ENCODE data around the gene RAP1GAP. TPM values are rescaled to one million over a fixed set of nuclear protein-coding genes. Genes with fewer than 3 reads are reported as not detected.

RAP1GAP gene
- polyA plus RNA-seq, 2 of the 4 experiments (the other 2 are of a cell fraction) = 5.4 to 16.7 TPM

DNA sequence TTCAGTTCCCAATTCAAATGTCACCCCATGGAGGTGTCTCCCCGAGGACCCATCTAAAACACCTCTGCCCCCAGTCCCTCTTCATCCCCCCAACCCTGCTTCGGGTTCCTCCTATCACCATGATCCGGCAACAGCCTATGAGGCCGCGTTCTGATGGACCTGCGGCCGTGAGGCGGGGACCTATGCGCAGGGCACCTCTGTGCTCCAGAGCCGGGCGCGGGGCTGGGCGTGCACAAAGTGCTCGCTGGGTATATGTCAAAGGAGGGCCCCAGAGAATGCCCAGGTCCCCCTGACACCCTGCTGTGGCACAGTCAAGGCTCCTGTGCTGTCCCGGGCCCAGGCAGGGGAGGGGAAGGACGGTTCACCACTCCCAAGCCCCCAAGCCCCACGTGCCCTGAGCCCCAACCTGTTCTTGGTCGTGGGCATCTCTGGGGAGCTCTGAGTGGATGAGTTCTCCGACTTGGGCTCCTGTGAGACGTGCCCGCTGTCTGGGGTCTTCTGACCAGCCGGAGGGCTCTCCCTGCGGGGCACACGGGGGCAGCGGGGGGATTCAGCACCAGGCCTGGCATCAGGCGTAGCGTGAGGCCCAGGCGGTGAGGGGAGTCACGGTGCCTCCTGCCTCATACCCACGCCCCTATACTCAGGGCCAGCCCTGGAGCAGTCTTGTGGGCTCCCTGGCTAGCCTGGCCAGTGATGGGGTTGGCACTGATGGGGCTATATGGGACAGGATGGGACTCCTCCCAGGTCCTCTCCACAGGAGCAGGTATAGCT, 67.7 kb downstream of the RAP1GAP start:
- ChIA-PET CTCF (interaction anchor here (1.3 to 1.4 kb wide), 2 partner anchors 9 to 56 kb away, joined by 3 read pairs; no protein-coding TSS in a partner anchor), POLR2A (no interaction called here)
- TF ChIP-seq ZC3H11A (IDR thresholded peaks at IDR 0.05) (no peak), JUNB (IDR thresholded peaks at IDR 0.05) (no peak), ESRRA (IDR thresholded peaks at IDR 0.05; ENCODE audit: borderline replicate concordance, low read length) (no peak), CEBPB (IDR thresholded peaks at IDR 0.05) (no peak), MYC (IDR thresholded peaks at IDR 0.05; ENCODE audit: borderline replicate concordance, low read length) (no peak), TFCP2L1 (CRISPR knock-in tag; IDR thresholded peaks at IDR 0.05) (no peak), HDAC2 (IDR thresholded peaks at IDR 0.05) (no peak), SMC3 (IDR thresholded peaks at IDR 0.05) (no peak), TP53 (CRISPR knock-in tag; IDR thresholded peaks at IDR 0.05) (no peak), NPAS2 (CRISPR knock-in tag; IDR thresholded peaks at IDR 0.05; ENCODE audit: borderline replicate concordance) (no peak), BCL3 (IDR thresholded peaks at IDR 0.05) (no peak), HOXB13 (CRISPR knock-in tag; IDR thresholded peaks at IDR 0.05; ENCODE audit: low read depth) (no peak), POLR2AphosphoS2 (conservative IDR thresholded peaks at IDR 0.05; ENCODE audit: low read length) (no peak), NFE2L2 (conservative IDR thresholded peaks at IDR 0.05; ENCODE audit: low read length) (no peak)
- TF ChIP-seq, protein P1, sequence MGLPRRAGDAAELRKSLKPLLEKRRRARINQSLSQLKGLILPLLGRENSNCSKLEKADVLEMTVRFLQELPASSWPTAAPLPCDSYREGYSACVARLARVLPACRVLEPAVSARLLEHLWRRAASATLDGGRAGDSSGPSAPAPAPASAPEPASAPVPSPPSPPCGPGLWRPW (IDR thresholded peaks at IDR 0.05) = no peak
- H3K9me3 ChIP-seq = no peaks in the 10 kb centered on the region
- ATAC-seq = no peak
- no peak for FAIRE-seq
- H3K4me1 ChIP-seq = no peaks in the 10 kb centered on the region
- no peak overlapping the region for H3K4me2 ChIP-seq
- 90% methylated on average over 9 of the region's 30 CpGs for WGBS (ENCODE audit: missing lambda C conversion rate)
- no peak overlapping the region for H3K4me3 ChIP-seq
- DNase-seq (ENCODE audit: low read depth in 1 of 2, low spot score in 1 of 2) = no peak
- H3K27ac ChIP-seq = no peak overlapping the region

DNA sequence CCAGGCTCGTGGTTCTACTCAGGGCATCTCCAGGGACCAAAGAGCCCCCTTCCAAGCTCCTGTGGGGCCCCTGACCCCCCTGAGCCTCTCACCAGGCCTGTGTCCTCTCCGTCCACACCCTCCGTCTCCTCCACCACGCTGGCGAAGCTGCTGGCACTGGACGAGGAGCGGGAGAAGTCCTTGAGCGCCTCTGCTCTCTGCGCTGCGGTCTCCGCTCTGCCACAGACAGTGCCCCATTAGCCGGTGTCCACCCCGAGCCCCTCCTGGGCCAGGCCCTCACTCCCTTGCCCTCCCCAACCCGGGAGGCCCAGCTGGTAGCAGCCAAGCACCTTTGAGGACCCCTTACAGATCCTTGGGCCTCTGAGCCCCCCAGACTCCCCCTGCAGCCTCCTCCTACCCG, 69.8 kb downstream of the RAP1GAP start:
- ChIA-PET CTCF (interaction anchor here (4.7 kb wide), 1 partner anchor 230 kb away, joined by 24 read pairs; no protein-coding TSS in a partner anchor), POLR2A (no interaction called here)
- H3K4me2 ChIP-seq = no peak overlapping the region
- 81% methylated on average over 15 of the region's 15 CpGs for WGBS (ENCODE audit: missing lambda C conversion rate)
- H3K4me1 ChIP-seq = 0 out of 3 replicates have a peak, but pooled peaks cover 5% of the 10 kb centered on the region
- H3K4me3 ChIP-seq = no peak overlapping the region
- DNase-seq (ENCODE audit: low read depth in 1 of 2, low spot score in 1 of 2) (no peak), FAIRE-seq (no peak), ATAC-seq (no peak)
- no peaks in the 10 kb centered on the region for H3K9me3 ChIP-seq
- TF ChIP-seq, protein P1 (IDR thresholded peaks at IDR 0.05) = no peak
- TF ChIP-seq CBX8 (IDR thresholded peaks at IDR 0.05) (no peak), ZSCAN20 (CRISPR knock-in tag; IDR thresholded peaks at IDR 0.05) (no peak), HOXB13 (CRISPR knock-in tag; IDR thresholded peaks at IDR 0.05; ENCODE audit: low read depth) (no peak)
- H3K27ac ChIP-seq = no peak overlapping the region

- Histone ChIP-seq H3K27ac (no peak overlapping the region), H3K4me3 (no peak overlapping the region), H3K9me3 (no peaks in the 10 kb centered on the region), H3K4me1 (0 out of 3 replicates have a peak, but pooled peaks cover 5% of the 10 kb centered on the region), H3K4me2 (no peak overlapping the region)
- ChIA-PET POLR2A (no interaction called here), CTCF (interaction anchor here (4.7 kb wide), 1 partner anchor 229 kb away, joined by 24 read pairs; no protein-coding TSS in a partner anchor)
- WGBS (ENCODE audit: missing lambda C conversion rate) = 74% methylated on average over 8 of the region's 8 CpGs
- FAIRE-seq (no peak), ATAC-seq (no peak), DNase-seq (ENCODE audit: low read depth in 1 of 2, low spot score in 1 of 2) (no peak)
- TF ChIP-seq BCL3 (IDR thresholded peaks at IDR 0.05) (no peak), ZFP36 (IDR thresholded peaks at IDR 0.05; ENCODE audit: borderline replicate concordance, partially characterized antibody) (peak; percentile 94), ZC3H11A (IDR thresholded peaks at IDR 0.05) (no peak), GATA3 (IDR thresholded peaks at IDR 0.05; ENCODE audit: borderline replicate concordance) (no peak), ZNF302 (CRISPR knock-in tag; IDR thresholded peaks at IDR 0.05) (no peak), FOSL2 (IDR thresholded peaks at IDR 0.05) (no peak), FOSL2 (CRISPR knock-in tag; IDR thresholded peaks at IDR 0.05) (peak; percentile 16; the same call in 1 of the 2 replicates), JUN (IDR thresholded peaks at IDR 0.05) (no peak)
- TF ChIP-seq, protein P1 (IDR thresholded peaks at IDR 0.05) = no peak
Observed at GRCh38 chr1:21598904-21599303, 70.3 kb downstream of the RAP1GAP start.

All from A549 (cell line).